ENCODE measurements around the gene NECAB3.
"Not testable (repeated sequence)": the region's sequence is repeated elsewhere in the genome, so short reads cannot be mapped to it uniquely, and the experiment has no call there.

DNA sequence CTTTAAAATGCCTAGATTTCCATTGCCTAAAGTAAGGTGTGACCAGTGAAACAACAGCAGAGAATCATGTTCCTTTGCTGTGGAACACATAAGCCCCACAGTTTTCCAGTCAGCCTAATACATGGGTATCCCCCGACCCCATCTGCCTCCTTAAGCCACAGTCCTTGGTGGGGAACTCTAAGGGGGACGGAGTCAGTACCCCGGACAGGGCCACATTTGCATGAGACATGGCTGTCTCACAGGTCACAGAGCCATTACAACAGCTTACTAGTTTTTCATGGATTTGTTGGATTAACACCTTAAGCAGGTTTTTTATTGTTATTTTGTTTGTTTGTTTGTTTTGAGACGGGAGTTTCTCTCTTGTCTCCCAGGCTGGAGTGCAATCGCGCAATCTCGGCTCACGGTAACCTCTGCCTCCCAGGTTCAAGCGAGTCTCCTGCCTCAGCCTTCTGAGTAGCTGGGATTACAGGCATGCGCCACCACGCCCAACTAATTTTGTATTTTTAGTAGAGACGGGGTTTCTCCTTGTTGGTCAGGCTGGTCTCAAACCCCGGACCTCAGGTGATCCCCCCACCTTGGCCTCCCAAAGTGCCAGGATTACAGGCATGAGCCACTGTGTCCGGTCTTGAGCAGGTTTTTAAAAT, 27.1 kb downstream of the NECAB3 start:
- TF ChIP-seq, protein P1, sequence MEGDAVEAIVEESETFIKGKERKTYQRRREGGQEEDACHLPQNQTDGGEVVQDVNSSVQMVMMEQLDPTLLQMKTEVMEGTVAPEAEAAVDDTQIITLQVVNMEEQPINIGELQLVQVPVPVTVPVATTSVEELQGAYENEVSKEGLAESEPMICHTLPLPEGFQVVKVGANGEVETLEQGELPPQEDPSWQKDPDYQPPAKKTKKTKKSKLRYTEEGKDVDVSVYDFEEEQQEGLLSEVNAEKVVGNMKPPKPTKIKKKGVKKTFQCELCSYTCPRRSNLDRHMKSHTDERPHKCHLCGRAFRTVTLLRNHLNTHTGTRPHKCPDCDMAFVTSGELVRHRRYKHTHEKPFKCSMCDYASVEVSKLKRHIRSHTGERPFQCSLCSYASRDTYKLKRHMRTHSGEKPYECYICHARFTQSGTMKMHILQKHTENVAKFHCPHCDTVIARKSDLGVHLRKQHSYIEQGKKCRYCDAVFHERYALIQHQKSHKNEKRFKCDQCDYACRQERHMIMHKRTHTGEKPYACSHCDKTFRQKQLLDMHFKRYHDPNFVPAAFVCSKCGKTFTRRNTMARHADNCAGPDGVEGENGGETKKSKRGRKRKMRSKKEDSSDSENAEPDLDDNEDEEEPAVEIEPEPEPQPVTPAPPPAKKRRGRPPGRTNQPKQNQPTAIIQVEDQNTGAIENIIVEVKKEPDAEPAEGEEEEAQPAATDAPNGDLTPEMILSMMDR (IDR thresholded peaks at IDR 0.05), result not testable (repeated sequence)
- TF ChIP-seq POLR2A (IDR thresholded peaks at IDR 0.05), result not testable (repeated sequence)

All from uterus (tissue), 2 donors.